Neural cell (in vitro differentiated cells): ENCODE measurements around the gene MDGA2. TPM values are rescaled to one million over a fixed set of nuclear protein-coding genes. Genes with fewer than 3 reads are reported as not detected.
"Not testable (repeated sequence)": the region's sequence is repeated elsewhere in the genome, so short reads cannot be mapped to it uniquely, and the experiment has no call there.

ENCODE experiments used
- H2AFZ ChIP-seq: fragments of 200-600, 300-800 bp; sonication (generic), shearing (Covaris generic); 2 replicates; pipeline ENCODE4 v1.6.0; 2014; ENCODE audit warnings: low read depth, mild to moderate bottlenecking, antibody characterized with exemption, low read length, moderate library complexity
- H3F3A ChIP-seq: fragments of 200-600 bp; shearing (Covaris generic); 2 replicates; pipeline ENCODE4 v1.6.1; 2016; ENCODE audit warnings: mild to moderate bottlenecking, moderate library complexity, mixed read lengths, antibody characterized with exemption, low read length; ENCODE audit not compliant: insufficient read depth, poor library complexity, severe bottlenecking
- H3K27ac ChIP-seq: fragments of 200-600, 300-800 bp; sonication (generic), shearing (Covaris generic); 2 replicates; pipeline ENCODE4 v1.5.1; 2014; ENCODE audit warnings: mild to moderate bottlenecking, low read length, moderate library complexity
- H3K27me3 ChIP-seq: fragments of 300-800, 200-600 bp; sonication (generic), shearing (Covaris generic); 2 replicates; pipeline ENCODE4 v1.6.0; 2014; ENCODE audit warnings: mild to moderate bottlenecking, low read depth, low read length, moderate library complexity; ENCODE audit not compliant: insufficient read depth
- H3K36me3 ChIP-seq: fragments of 300-800, 200-600 bp; sonication (generic), shearing (Covaris generic); 2 replicates; pipeline ENCODE4 v1.5.1; 2014; ENCODE audit warnings: mild to moderate bottlenecking, antibody characterized with exemption, low read length, moderate library complexity; ENCODE audit not compliant: insufficient read depth
- H3K4me2 ChIP-seq: fragments of 300-800, 200-600 bp; sonication (generic), shearing (Covaris generic); 2 replicates; pipeline ENCODE4 v1.6.0; 2014; ENCODE audit warnings: mild to moderate bottlenecking, low read length
- H3K4me3 ChIP-seq: fragments of 300-800, 200-600 bp; sonication (generic), shearing (Covaris generic); 2 replicates; pipeline ENCODE4 v1.5.1; 2014; ENCODE audit warnings: mild to moderate bottlenecking, low read length, moderate library complexity
- H3K79me2 ChIP-seq: fragments of 200-600 bp; shearing (Covaris generic); replicated peaks from 2 replicates; pipeline ENCODE4 v1.6.0; 2014; ENCODE audit warnings: mild to moderate bottlenecking, low read length, moderate library complexity; ENCODE audit not compliant: insufficient read depth
- H3K9ac ChIP-seq: fragments of 300-800, 200-600 bp; sonication (generic), shearing (Covaris generic); 2 replicates; pipeline ENCODE4 v1.6.1; 2016; ENCODE audit warnings: mild to moderate bottlenecking, low read length, mixed read lengths
- H3K9me2 ChIP-seq: fragments of 200-600 bp; shearing (Covaris generic); 2 replicates; pipeline ENCODE4 v1.6.1; 2016; ENCODE audit warnings: mild to moderate bottlenecking, low read length, mixed read lengths; ENCODE audit not compliant: insufficient read depth
- H3K9me3 ChIP-seq: fragments of 200-600, 300-800 bp; sonication (generic), shearing (Covaris generic); 2 replicates; pipeline ENCODE4 v1.6.1; 2016; ENCODE audit warnings: mild to moderate bottlenecking, mixed run types, low read length, moderate library complexity, mixed read lengths
- H4K20me1 ChIP-seq: fragments of 200-600 bp; shearing (Covaris generic); 2 replicates; pipeline ENCODE4 v1.6.1; 2016; ENCODE audit warnings: mild to moderate bottlenecking, mixed run types; ENCODE audit not compliant: insufficient read depth
- EP300 ChIP-seq: fragments of 450-650 bp; conservative IDR thresholded peaks from 2 replicates; pipeline ENCODE4 v1.6.1; 2014; ENCODE audit warnings: antibody characterized with exemption, mild to moderate bottlenecking, moderate library complexity; ENCODE audit not compliant: poor library complexity, severe bottlenecking
- EZH2 ChIP-seq: fragments of 200-600, 300-800 bp; shearing (Covaris generic), sonication (generic); IDR thresholded peaks from 2 replicates; pipeline ENCODE4 v1.6.1; 2014; ENCODE audit warnings: antibody characterized with exemption, low read length, borderline replicate concordance, mild to moderate bottlenecking; ENCODE audit not compliant: insufficient read depth, poor library complexity, severe bottlenecking
- MXI1 ChIP-seq: fragments of 450-650 bp; conservative IDR thresholded peaks from 2 replicates; pipeline ENCODE4 v1.6.1; 2014; ENCODE audit warnings: antibody characterized with exemption, mild to moderate bottlenecking; ENCODE audit not compliant: poor library complexity, severe bottlenecking
- POLR2AphosphoS5 ChIP-seq: IDR thresholded peaks from 2 replicates; pipeline ENCODE4 v1.6.1; 2012
- RAD21 ChIP-seq: fragments of 450-650 bp; conservative IDR thresholded peaks from 2 replicates; pipeline ENCODE4 v1.6.1; 2014; ENCODE audit warnings: antibody characterized with exemption, mild to moderate bottlenecking, moderate library complexity
- SMC3 ChIP-seq: fragments of 450-650 bp; conservative IDR thresholded peaks from 2 replicates; pipeline ENCODE4 v1.6.1; 2014; ENCODE audit warnings: antibody characterized with exemption, mild to moderate bottlenecking, moderate library complexity; ENCODE audit not compliant: poor library complexity
- TAF1 ChIP-seq: IDR thresholded peaks from 2 replicates; pipeline ENCODE4 v1.6.1; 2012; ENCODE audit warnings: low read depth
- polyA plus RNA-seq: library from polyadenylated mRNA; depleted of rRNA; stranded (reverse); fragments of >200 nt; gene quantifications from 2 replicates; pipeline ENCODE4 v1.2.3, GENCODE V29; 2014
- TF ChIP-seq, protein P1 (sequence below): IDR thresholded peaks from 2 replicates; pipeline ENCODE4 v1.6.1; 2012; ENCODE audit warnings: borderline replicate concordance
- TF ChIP-seq, protein P2 (sequence below): fragments of 450-650 bp; IDR thresholded peaks from 2 replicates; pipeline ENCODE4 v1.5.1; 2014; ENCODE audit warnings: antibody characterized with exemption, mild to moderate bottlenecking, moderate library complexity; ENCODE audit not compliant: poor library complexity, severe bottlenecking

Gene MDGA2
- polyA plus RNA-seq, 1 donor from 2014 or later: 3.8 TPM

DNA sequence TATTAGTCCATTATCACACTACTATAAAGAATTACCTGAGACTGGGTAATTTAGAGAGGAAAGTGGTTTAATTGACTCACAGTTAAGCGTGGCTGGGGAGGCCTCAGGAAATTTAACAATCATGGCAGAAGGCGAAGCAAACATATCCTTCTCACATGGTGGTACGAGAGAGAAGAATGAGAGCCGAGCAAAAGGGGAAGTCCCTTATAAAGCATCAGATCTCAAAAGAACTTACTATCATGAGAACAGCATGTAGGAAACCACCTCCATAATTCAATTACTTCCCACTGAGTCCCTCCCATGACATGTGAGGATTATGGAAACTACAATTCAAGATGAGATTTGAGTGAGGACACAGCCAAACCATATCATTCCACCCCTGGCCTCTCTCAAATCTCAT, 422.6 kb downstream of the MDGA2 start:
- no peaks in the 10 kb centered on the region for H3K27me3 ChIP-seq
- no peaks in the 10 kb centered on the region for H3K36me3 ChIP-seq
- no peaks in the 10 kb centered on the region for H3K79me2 ChIP-seq
- no peak overlapping the region for H3K4me2 ChIP-seq
- no peak overlapping the region for H2AFZ ChIP-seq
- H3K9me2 ChIP-seq: no peaks in the 10 kb centered on the region
- no peak overlapping the region for H3K9ac ChIP-seq
- no peak overlapping the region for H3K4me3 ChIP-seq
- H3K9me3 ChIP-seq: no peaks in the 10 kb centered on the region
- H3F3A ChIP-seq: no peaks in the 10 kb centered on the region
- no peaks in the 10 kb centered on the region for H4K20me1 ChIP-seq
- no peak for TF ChIP-seq RAD21
- TF ChIP-seq POLR2AphosphoS5: no peak
- TF ChIP-seq TAF1: no peak
- no peak for TF ChIP-seq EP300
- TF ChIP-seq SMC3: no peak
- TF ChIP-seq, protein P1, sequence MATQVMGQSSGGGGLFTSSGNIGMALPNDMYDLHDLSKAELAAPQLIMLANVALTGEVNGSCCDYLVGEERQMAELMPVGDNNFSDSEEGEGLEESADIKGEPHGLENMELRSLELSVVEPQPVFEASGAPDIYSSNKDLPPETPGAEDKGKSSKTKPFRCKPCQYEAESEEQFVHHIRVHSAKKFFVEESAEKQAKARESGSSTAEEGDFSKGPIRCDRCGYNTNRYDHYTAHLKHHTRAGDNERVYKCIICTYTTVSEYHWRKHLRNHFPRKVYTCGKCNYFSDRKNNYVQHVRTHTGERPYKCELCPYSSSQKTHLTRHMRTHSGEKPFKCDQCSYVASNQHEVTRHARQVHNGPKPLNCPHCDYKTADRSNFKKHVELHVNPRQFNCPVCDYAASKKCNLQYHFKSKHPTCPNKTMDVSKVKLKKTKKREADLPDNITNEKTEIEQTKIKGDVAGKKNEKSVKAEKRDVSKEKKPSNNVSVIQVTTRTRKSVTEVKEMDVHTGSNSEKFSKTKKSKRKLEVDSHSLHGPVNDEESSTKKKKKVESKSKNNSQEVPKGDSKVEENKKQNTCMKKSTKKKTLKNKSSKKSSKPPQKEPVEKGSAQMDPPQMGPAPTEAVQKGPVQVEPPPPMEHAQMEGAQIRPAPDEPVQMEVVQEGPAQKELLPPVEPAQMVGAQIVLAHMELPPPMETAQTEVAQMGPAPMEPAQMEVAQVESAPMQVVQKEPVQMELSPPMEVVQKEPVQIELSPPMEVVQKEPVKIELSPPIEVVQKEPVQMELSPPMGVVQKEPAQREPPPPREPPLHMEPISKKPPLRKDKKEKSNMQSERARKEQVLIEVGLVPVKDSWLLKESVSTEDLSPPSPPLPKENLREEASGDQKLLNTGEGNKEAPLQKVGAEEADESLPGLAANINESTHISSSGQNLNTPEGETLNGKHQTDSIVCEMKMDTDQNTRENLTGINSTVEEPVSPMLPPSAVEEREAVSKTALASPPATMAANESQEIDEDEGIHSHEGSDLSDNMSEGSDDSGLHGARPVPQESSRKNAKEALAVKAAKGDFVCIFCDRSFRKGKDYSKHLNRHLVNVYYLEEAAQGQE: no peak
- TF ChIP-seq MXI1: no peak
- TF ChIP-seq EZH2: no peak
- TF ChIP-seq, protein P2, sequence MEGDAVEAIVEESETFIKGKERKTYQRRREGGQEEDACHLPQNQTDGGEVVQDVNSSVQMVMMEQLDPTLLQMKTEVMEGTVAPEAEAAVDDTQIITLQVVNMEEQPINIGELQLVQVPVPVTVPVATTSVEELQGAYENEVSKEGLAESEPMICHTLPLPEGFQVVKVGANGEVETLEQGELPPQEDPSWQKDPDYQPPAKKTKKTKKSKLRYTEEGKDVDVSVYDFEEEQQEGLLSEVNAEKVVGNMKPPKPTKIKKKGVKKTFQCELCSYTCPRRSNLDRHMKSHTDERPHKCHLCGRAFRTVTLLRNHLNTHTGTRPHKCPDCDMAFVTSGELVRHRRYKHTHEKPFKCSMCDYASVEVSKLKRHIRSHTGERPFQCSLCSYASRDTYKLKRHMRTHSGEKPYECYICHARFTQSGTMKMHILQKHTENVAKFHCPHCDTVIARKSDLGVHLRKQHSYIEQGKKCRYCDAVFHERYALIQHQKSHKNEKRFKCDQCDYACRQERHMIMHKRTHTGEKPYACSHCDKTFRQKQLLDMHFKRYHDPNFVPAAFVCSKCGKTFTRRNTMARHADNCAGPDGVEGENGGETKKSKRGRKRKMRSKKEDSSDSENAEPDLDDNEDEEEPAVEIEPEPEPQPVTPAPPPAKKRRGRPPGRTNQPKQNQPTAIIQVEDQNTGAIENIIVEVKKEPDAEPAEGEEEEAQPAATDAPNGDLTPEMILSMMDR: no peak
- no peak overlapping the region for H3K27ac ChIP-seq

DNA sequence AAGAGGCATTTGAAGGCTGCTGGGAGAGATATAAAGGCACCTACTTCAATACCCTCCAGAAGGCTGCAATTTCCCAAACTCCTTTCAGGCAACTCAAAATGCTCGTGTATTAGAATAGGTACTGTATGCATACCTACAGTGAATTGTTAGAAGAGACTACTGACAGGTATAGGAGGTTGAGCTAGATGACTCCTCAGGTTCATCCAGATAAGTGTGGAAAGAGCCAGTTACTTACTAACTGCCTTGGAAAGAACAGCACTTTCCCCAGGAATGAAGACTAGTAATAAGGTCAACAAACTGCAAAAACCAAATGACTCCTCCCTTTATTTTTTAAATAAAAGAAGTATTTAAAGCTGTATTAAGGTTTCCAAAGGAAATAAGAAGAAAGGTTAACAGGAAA, 429.0 kb downstream of the MDGA2 start:
- no peaks in the 10 kb centered on the region for H3K9me2 ChIP-seq
- H3K79me2 ChIP-seq: no peaks in the 10 kb centered on the region
- no peak overlapping the region for H3K4me2 ChIP-seq
- H3K4me3 ChIP-seq: no peak overlapping the region
- TF ChIP-seq EP300: no peak
- no peaks in the 10 kb centered on the region for H3F3A ChIP-seq
- H3K9me3 ChIP-seq: no peaks in the 10 kb centered on the region
- H3K36me3 ChIP-seq: no peaks in the 10 kb centered on the region
- H2AFZ ChIP-seq: no peak overlapping the region
- H3K9ac ChIP-seq: no peak overlapping the region
- no peaks in the 10 kb centered on the region for H3K27me3 ChIP-seq
- H3K27ac ChIP-seq: no peak overlapping the region
- no peaks in the 10 kb centered on the region for H4K20me1 ChIP-seq

DNA sequence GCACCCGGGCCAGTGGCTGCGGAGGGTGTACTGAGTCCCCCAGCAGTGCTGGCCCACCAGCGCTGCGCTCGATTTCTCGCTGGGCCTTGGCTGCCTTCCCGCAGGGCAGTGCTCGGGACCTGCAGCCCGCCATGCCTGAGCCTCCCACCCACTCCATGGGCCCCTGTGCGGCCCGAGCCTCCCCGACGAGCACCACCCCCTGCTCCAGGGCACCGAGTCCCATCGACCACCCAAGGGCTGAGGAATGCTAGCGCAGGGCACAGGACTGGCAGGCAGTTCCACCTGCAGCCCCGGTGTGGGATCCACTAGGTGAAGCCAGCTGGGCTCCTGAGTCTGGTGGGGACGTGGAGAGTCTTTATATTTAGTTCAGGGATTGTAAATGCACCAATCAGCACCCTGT, 432.8 kb downstream of the MDGA2 start:
- not testable (repeated sequence) for H3K79me2 ChIP-seq, H3K27me3 ChIP-seq, H3K36me3 ChIP-seq, H3K9me3 ChIP-seq, H3K9ac ChIP-seq, H3F3A ChIP-seq, H3K4me2 ChIP-seq, H4K20me1 ChIP-seq, H3K27ac ChIP-seq, H3K9me2 ChIP-seq, H2AFZ ChIP-seq, H3K4me3 ChIP-seq
